ENCODE measurements around the gene HDAC4.

- no peak for TF ChIP-seq CTCF (conservative IDR thresholded peaks at IDR 0.05; ENCODE audit: low read length)
- TF ChIP-seq EZH2phosphoT487 (IDR thresholded peaks at IDR 0.05; ENCODE audit: borderline replicate concordance), result no peak
Measured at GRCh38 chr2:239315308-239315707, 85.5 kb downstream of the HDAC4 start.

Measured in Loucy (cell line).